CD8-positive, alpha-beta memory T cell (primary cell): ENCODE data around the gene ATG12. TPM values are rescaled to one million over a fixed set of nuclear protein-coding genes. Genes with fewer than 3 reads are reported as not detected.
"Not testable (repeated sequence)": the region's sequence is repeated elsewhere in the genome, so short reads cannot be mapped to it uniquely, and the experiment has no call there.

Experiments used
- CTCF ChIA-PET: fragments of 350-600 bp; sonication (Branson Sonifier 250); formaldehyde crosslinking; loops from one replicate; lab custom pipeline; 2021; ENCODE audit warnings: antibody characterized with exemption; lab: Charles Lee
- POLR2A ChIA-PET: fragments of 350-600 bp; sonication (Branson Sonifier 250); formaldehyde crosslinking; loops from one replicate; lab custom pipeline; 2021; ENCODE audit warnings: antibody characterized with exemption; lab: Charles Lee
- DNase-seq, 5 donors: peaks; one replicate each; pipeline versions ENCODE4 v3.0.0 to v3.0.0-alpha.2; 2020 to 2022; ENCODE audit warnings: mixed read lengths in 1 of 5
- H3K27ac ChIP-seq: one replicate; pipeline ENCODE4 v1.7.0; 2013; ENCODE audit warnings: low read depth, mild to moderate bottlenecking, low read length, moderate library complexity
- H3K27me3 ChIP-seq: 2 replicates; pipeline ENCODE4 v1.7.0; 2013; ENCODE audit warnings: low read length, mild to moderate bottlenecking; ENCODE audit not compliant: insufficient read depth, poor library complexity, severe bottlenecking
- H3K36me3 ChIP-seq: 2 replicates; pipeline ENCODE4 v1.7.0; 2013; ENCODE audit warnings: mild to moderate bottlenecking, low read length, moderate library complexity; ENCODE audit not compliant: insufficient read depth
- H3K4me1 ChIP-seq: 2 replicates; pipeline ENCODE4 v1.7.0; 2013; ENCODE audit warnings: mild to moderate bottlenecking, low read length, moderate library complexity; ENCODE audit not compliant: insufficient read depth
- H3K4me3 ChIP-seq: 2 replicates; pipeline ENCODE4 v1.7.0; 2013; ENCODE audit warnings: mild to moderate bottlenecking, low read length
- H3K9me3 ChIP-seq: 2 replicates; pipeline ENCODE4 v1.7.0; 2013; ENCODE audit warnings: mild to moderate bottlenecking, low read length
- H3K27ac Mint-ChIP-seq, 8 donors: one replicate each; pipeline ENCODE4 v1.8.0; 2020 to 2021; ENCODE audit warnings: mixed read lengths in 8 of 8, mild to moderate bottlenecking in 6 of 8, inconsistent platforms in 3 of 8, moderate library complexity in 3 of 8
- H3K27me3 Mint-ChIP-seq, 2 donors: one replicate each; pipeline ENCODE4 v1.8.0; 2020 to 2021; ENCODE audit warnings: mixed read lengths in 2 of 2, mild to moderate bottlenecking in 1 of 2, moderate library complexity in 1 of 2
- H3K36me3 Mint-ChIP-seq, 3 donors: one replicate each; pipeline ENCODE4 v1.8.0; 2020 to 2021; ENCODE audit warnings: mixed read lengths in 3 of 3, inconsistent platforms in 1 of 3, mild to moderate bottlenecking in 1 of 3
- H3K4me1 Mint-ChIP-seq, 3 donors: one replicate each; pipeline ENCODE4 v1.8.0; 2020 to 2021; ENCODE audit warnings: mixed read lengths in 3 of 3, inconsistent platforms in 1 of 3, mild to moderate bottlenecking in 1 of 3
- H3K4me3 Mint-ChIP-seq, 7 donors: one replicate each; pipeline ENCODE4 v1.8.0; 2020 to 2021; ENCODE audit warnings: mixed read lengths in 7 of 7, mild to moderate bottlenecking in 6 of 7, moderate library complexity in 4 of 7, inconsistent platforms in 2 of 7
- H3K9me3 Mint-ChIP-seq, 5 donors: one replicate each; pipeline ENCODE4 v1.8.0; 2020 to 2022; ENCODE audit warnings: mixed read lengths in 5 of 5, mild to moderate bottlenecking in 3 of 5, moderate library complexity in 2 of 5, inconsistent platforms in 1 of 5
- polyA plus RNA-seq: library from polyadenylated mRNA; unstranded; fragments of 300-500 nt; fragmentation: Illumina TruSeq; gene quantifications from one replicate; pipeline ENCODE4 v1.2.3, GENCODE V29; 2021
- total RNA-seq, 2 experiments: library from RNA; stranded (reverse); gene quantifications; one replicate each; pipeline ENCODE4 v1.2.3, GENCODE V29; 2021

Gene ATG12
- total and polyA plus RNA-seq, 3 experiments from 2014 or later, result 39.4 to 114 (median 44.6) TPM

- POLR2A ChIA-PET, result no interaction called here
- Mint-ChIP-seq H3K27ac (no peak overlapping the region), H3K4me3 (no peak overlapping the region), H3K27me3 (peaks cover 38 to 56% of the 10 kb centered on the region in 2 donors), H3K4me1 (peaks cover 19 to 26% (median 20%) of the 10 kb centered on the region in 3 donors), H3K9me3 (no peaks in the 10 kb centered on the region), H3K36me3 (no peaks in the 10 kb centered on the region)
- H3K4me3 ChIP-seq, result no peak overlapping the region
- H3K36me3 ChIP-seq, result no peaks in the 10 kb centered on the region
- H3K9me3 ChIP-seq, result no peaks in the 10 kb centered on the region
- H3K27me3 ChIP-seq, result peaks cover 30% of the 10 kb centered on the region
- CTCF ChIA-PET, result no interaction called here
- no peak for DNase-seq
- no peak overlapping the region for H3K27ac ChIP-seq
- no peaks in the 10 kb centered on the region for H3K4me1 ChIP-seq
These were observed 29.0 kb downstream of the ATG12 start for GRCh38 chr5:115812372-115812771.

GRCh38 chr5:115811406-115811805, 30.0 kb downstream of the ATG12 start:
- H3K27ac ChIP-seq, result no peak overlapping the region
- Mint-ChIP-seq H3K9me3 (no peaks in the 10 kb centered on the region), H3K4me1 (peaks cover 17 to 20% (median 20%) of the 10 kb centered on the region in 3 donors), H3K4me3 (no peak overlapping the region), H3K27me3 (peaks cover 33 to 50% of the 10 kb centered on the region in 2 donors), H3K36me3 (no peaks in the 10 kb centered on the region), H3K27ac (no peak overlapping the region)
- H3K9me3 ChIP-seq, result no peaks in the 10 kb centered on the region
- H3K27me3 ChIP-seq, result peaks cover 29% of the 10 kb centered on the region
- no peak overlapping the region for H3K4me3 ChIP-seq
- ChIA-PET CTCF (interaction anchor here (0.7 kb wide), 1 partner anchor 14 kb away, joined by 4 read pairs; no protein-coding TSS in a partner anchor), POLR2A (no interaction called here)
- DNase-seq, result no peak
- H3K36me3 ChIP-seq, result no peaks in the 10 kb centered on the region
- no peaks in the 10 kb centered on the region for H3K4me1 ChIP-seq

- ChIA-PET CTCF (no interaction called here), POLR2A (no interaction called here)
- peaks cover 13 to 17% (median 16%) of the 10 kb centered on the region in 3 donors for H3K4me1 Mint-ChIP-seq
- no peak overlapping the region for H3K4me3 ChIP-seq
- DNase-seq, result no peak
- H3K36me3 Mint-ChIP-seq, result no peaks in the 10 kb centered on the region
- H3K27me3 ChIP-seq, result peaks cover 23% of the 10 kb centered on the region
- no peaks in the 10 kb centered on the region for H3K9me3 Mint-ChIP-seq
- H3K27ac Mint-ChIP-seq, result no peak overlapping the region
- no peak overlapping the region for H3K27ac ChIP-seq
- H3K36me3 ChIP-seq, result no peaks in the 10 kb centered on the region
- H3K4me3 Mint-ChIP-seq, result no peak overlapping the region
- H3K4me1 ChIP-seq, result no peaks in the 10 kb centered on the region
- peaks cover 29 to 46% of the 10 kb centered on the region in 2 donors for H3K27me3 Mint-ChIP-seq
- H3K9me3 ChIP-seq, result no peaks in the 10 kb centered on the region
These were observed 30.6 kb downstream of the ATG12 start for GRCh38 chr5:115810761-115811160.

GRCh38 chr5:115809946-115810345, 31.4 kb downstream of the ATG12 start:
- H3K4me1 ChIP-seq, result no peaks in the 10 kb centered on the region
- H3K36me3 ChIP-seq, result no peaks in the 10 kb centered on the region
- no peaks in the 10 kb centered on the region for H3K9me3 Mint-ChIP-seq
- H3K27ac ChIP-seq, result no peak overlapping the region
- no peak overlapping the region for H3K27ac Mint-ChIP-seq
- H3K4me3 ChIP-seq, result no peak overlapping the region
- H3K27me3 ChIP-seq, result peaks cover 14% of the 10 kb centered on the region
- CTCF ChIA-PET, result no interaction called here
- no peaks in the 10 kb centered on the region for H3K36me3 Mint-ChIP-seq
- no peak overlapping the region for H3K4me3 Mint-ChIP-seq
- H3K9me3 ChIP-seq, result no peaks in the 10 kb centered on the region
- H3K27me3 Mint-ChIP-seq, result peaks cover 21 to 40% of the 10 kb centered on the region in 2 donors
- peaks cover 5 to 10% (median 8%) of the 10 kb centered on the region in 3 donors for H3K4me1 Mint-ChIP-seq
- DNase-seq, result no peak
- POLR2A ChIA-PET, result no interaction called here

GRCh38 chr5:115808066-115808465, 33.3 kb downstream of the ATG12 start:
- peaks cover 7 to 29% of the 10 kb centered on the region in 2 donors for H3K27me3 Mint-ChIP-seq
- not testable (repeated sequence) for H3K4me3 Mint-ChIP-seq, H3K4me1 ChIP-seq, H3K9me3 Mint-ChIP-seq, H3K36me3 ChIP-seq, H3K27me3 ChIP-seq, H3K4me3 ChIP-seq, DNase-seq, H3K4me1 Mint-ChIP-seq, H3K36me3 Mint-ChIP-seq, H3K9me3 ChIP-seq, H3K27ac ChIP-seq, H3K27ac Mint-ChIP-seq
- CTCF ChIA-PET, result interaction anchor here (1.4 kb wide), 1 partner anchor 16 kb away, joined by 4 read pairs; no protein-coding TSS in a partner anchor
- POLR2A ChIA-PET, result interaction anchor here (0.6 kb wide), 1 partner anchor 33 kb away, joined by 4 read pairs; no protein-coding TSS in a partner anchor

GRCh38 chr5:115807654-115808052, 33.7 kb downstream of the ATG12 start:
- Histone ChIP-seq H3K4me1 (no peaks in the 10 kb centered on the region), H3K27ac (no peak overlapping the region), H3K27me3 (peaks cover 5% of the 10 kb centered on the region), H3K4me3 (no peak overlapping the region), H3K9me3 (no peaks in the 10 kb centered on the region), H3K36me3 (no peaks in the 10 kb centered on the region)
- Mint-ChIP-seq H3K27me3 (peaks cover 6 to 27% of the 10 kb centered on the region in 2 donors), H3K36me3 (no peaks in the 10 kb centered on the region), H3K4me3 (no peak overlapping the region), H3K9me3 (no peaks in the 10 kb centered on the region), H3K4me1 (peaks cover 0 to 10% (median 0%) of the 10 kb centered on the region in 3 donors), H3K27ac (no peak overlapping the region)
- CTCF ChIA-PET, result interaction anchor here (1.4 kb wide), 1 partner anchor 16 kb away, joined by 4 read pairs; no protein-coding TSS in a partner anchor
- POLR2A ChIA-PET, result interaction anchor here (0.6 kb wide), 1 partner anchor 33 kb away, joined by 4 read pairs; no protein-coding TSS in a partner anchor
- DNase-seq, result no peak

GRCh38 chr5:115806986-115807653, 34.2 kb downstream of the ATG12 start:
- peaks cover 0 to 10% (median 0%) of the 10 kb centered on the region in 3 donors for H3K4me1 Mint-ChIP-seq
- POLR2A ChIA-PET, result interaction anchor here (0.6 kb wide), 1 partner anchor 34 kb away, joined by 4 read pairs; no protein-coding TSS in a partner anchor
- H3K4me3 Mint-ChIP-seq, result no peak overlapping the region
- H3K36me3 Mint-ChIP-seq, result no peaks in the 10 kb centered on the region
- Histone ChIP-seq H3K36me3 (no peaks in the 10 kb centered on the region), H3K9me3 (no peaks in the 10 kb centered on the region), H3K4me3 (no peak overlapping the region), H3K27ac (no peak overlapping the region), H3K27me3 (peaks cover 1% of the 10 kb centered on the region), H3K4me1 (no peaks in the 10 kb centered on the region)
- peaks cover 2 to 22% of the 10 kb centered on the region in 2 donors for H3K27me3 Mint-ChIP-seq
- H3K27ac Mint-ChIP-seq, result peak overlapping the region in 1 of 8 donors; percentile 7
- no peak for DNase-seq
- CTCF ChIA-PET, result no interaction called here
- H3K9me3 Mint-ChIP-seq, result no peaks in the 10 kb centered on the region

- POLR2A ChIA-PET, result no interaction called here
- Mint-ChIP-seq H3K9me3 (no peaks in the 10 kb centered on the region), H3K27me3 (peaks cover 6 to 26% of the 10 kb centered on the region in 2 donors), H3K4me3 (no peak overlapping the region), H3K4me1 (peaks cover 0 to 3% (median 0%) of the 10 kb centered on the region in 3 donors), H3K36me3 (no peaks in the 10 kb centered on the region), H3K27ac (no peak overlapping the region)
- H3K27me3 ChIP-seq, result no peaks in the 10 kb centered on the region
- DNase-seq, result no peak
- H3K9me3 ChIP-seq, result no peaks in the 10 kb centered on the region
- no peaks in the 10 kb centered on the region for H3K4me1 ChIP-seq
- CTCF ChIA-PET, result no interaction called here
- H3K4me3 ChIP-seq, result no peak overlapping the region
- H3K36me3 ChIP-seq, result no peaks in the 10 kb centered on the region
- no peak overlapping the region for H3K27ac ChIP-seq
These were observed 39.4 kb downstream of the ATG12 start for GRCh38 chr5:115801984-115802383.
